ENCODE measurements around the gene CAGE1. TPM values are rescaled to one million over a fixed set of nuclear protein-coding genes. Genes with fewer than 3 reads are reported as not detected.

CAGE1 gene
- polyA plus RNA-seq, 3 donors from 2014 or later, result 0.21 TPM; not detected in 2

DNA sequence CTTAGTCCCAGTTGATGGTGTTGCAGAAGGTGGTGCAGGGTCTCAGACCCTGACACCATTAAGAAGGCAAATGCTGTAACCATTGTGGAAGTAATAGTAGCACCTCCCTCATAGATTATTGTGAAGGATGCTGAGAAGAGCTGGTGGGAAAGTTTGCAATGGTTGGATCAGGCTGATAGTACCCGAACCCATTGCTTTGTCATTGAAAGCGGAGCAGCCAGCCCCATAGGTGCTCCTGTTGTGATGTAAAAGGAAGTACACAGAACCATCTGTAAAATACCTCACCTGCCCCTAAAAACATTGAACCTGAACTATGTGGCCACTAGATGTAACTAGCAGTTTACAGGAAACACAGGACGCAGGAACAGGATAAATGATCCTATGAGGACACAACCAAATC, 31.5 kb upstream of the CAGE1 start:
- H3K9me3 Mint-ChIP-seq, result no peaks in the 10 kb centered on the region

GRCh38 chr6:7419065-7419464, 29.5 kb upstream of the CAGE1 start:
- DNase-seq, result no peak
- peak overlapping the region in 2 of 6 donors; percentile 40 to 52 for H3K27ac Mint-ChIP-seq
- no peak overlapping the region for H3K4me3 Mint-ChIP-seq
- no peaks in the 10 kb centered on the region for H3K4me1 Mint-ChIP-seq
- H3K9me3 Mint-ChIP-seq, result no peaks in the 10 kb centered on the region
- no peaks in the 10 kb centered on the region for H3K27me3 Mint-ChIP-seq (ENCODE audit: low read depth in 3 of 3)
- peaks cover 18 to 37% (median 20%) of the 10 kb centered on the region in 3 donors for H3K36me3 Mint-ChIP-seq

More for the DNA sequence above, 31.5 kb upstream of the CAGE1 start:
- no peak overlapping the region for H3K27ac Mint-ChIP-seq
- peaks cover 9 to 20% (median 14%) of the 10 kb centered on the region in 3 donors for H3K36me3 Mint-ChIP-seq
- DNase-seq, result no peak
- no peaks in the 10 kb centered on the region for H3K27me3 Mint-ChIP-seq (ENCODE audit: low read depth in 3 of 3)
- no peak overlapping the region for H3K4me3 Mint-ChIP-seq
- H3K4me1 Mint-ChIP-seq, result no peaks in the 10 kb centered on the region

GRCh38 chr6:7418238-7418905, 28.8 kb upstream of the CAGE1 start:
- H3K27me3 Mint-ChIP-seq (ENCODE audit: low read depth in 3 of 3), result no peaks in the 10 kb centered on the region
- H3K9me3 Mint-ChIP-seq, result no peaks in the 10 kb centered on the region
- no peak for DNase-seq
- no peak overlapping the region for H3K4me3 Mint-ChIP-seq
- peak overlapping the region in 2 of 6 donors; percentile 4 to 18 for H3K27ac Mint-ChIP-seq
- H3K36me3 Mint-ChIP-seq, result peaks cover 20 to 41% (median 23%) of the 10 kb centered on the region in 3 donors
- no peaks in the 10 kb centered on the region for H3K4me1 Mint-ChIP-seq

DNA sequence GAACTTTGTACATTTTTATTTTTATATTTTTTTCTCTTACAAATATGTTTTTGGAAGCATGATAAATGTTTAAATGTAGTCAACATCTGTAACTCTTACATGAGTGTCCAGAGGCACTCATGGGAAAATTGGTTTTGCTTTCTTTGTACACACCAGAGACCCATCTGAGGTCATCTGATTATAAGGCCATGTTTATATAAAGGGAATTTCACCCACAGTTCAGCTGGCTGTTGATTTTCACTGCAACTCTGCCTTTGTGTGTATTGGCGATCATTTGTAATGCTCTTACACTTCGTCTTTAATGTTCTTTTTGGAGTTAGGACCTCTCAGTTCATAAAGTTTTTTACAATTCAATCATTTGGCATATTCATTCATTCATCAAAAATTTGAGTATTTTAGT, 28.1 kb upstream of the CAGE1 start:
- Mint-ChIP-seq H3K36me3 (peaks cover 19 to 46% (median 27%) of the 10 kb centered on the region in 3 donors), H3K4me1 (no peaks in the 10 kb centered on the region), H3K9me3 (no peaks in the 10 kb centered on the region), H3K27ac (no peak overlapping the region), H3K27me3 (ENCODE audit: low read depth in 3 of 3) (no peaks in the 10 kb centered on the region), H3K4me3 (no peak overlapping the region)
- DNase-seq, result no peak

- Mint-ChIP-seq H3K36me3 (peaks cover 31 to 63% (median 41%) of the 10 kb centered on the region in 3 donors), H3K27ac (peak overlapping the region in 2 of 6 donors; percentile 15 to 30), H3K4me1 (no peaks in the 10 kb centered on the region), H3K4me3 (no peak overlapping the region), H3K9me3 (no peaks in the 10 kb centered on the region), H3K27me3 (ENCODE audit: low read depth in 3 of 3) (no peaks in the 10 kb centered on the region)
- no peak for DNase-seq
These were observed 25.3 kb upstream of the CAGE1 start for GRCh38 chr6:7414811-7415210.

DNA sequence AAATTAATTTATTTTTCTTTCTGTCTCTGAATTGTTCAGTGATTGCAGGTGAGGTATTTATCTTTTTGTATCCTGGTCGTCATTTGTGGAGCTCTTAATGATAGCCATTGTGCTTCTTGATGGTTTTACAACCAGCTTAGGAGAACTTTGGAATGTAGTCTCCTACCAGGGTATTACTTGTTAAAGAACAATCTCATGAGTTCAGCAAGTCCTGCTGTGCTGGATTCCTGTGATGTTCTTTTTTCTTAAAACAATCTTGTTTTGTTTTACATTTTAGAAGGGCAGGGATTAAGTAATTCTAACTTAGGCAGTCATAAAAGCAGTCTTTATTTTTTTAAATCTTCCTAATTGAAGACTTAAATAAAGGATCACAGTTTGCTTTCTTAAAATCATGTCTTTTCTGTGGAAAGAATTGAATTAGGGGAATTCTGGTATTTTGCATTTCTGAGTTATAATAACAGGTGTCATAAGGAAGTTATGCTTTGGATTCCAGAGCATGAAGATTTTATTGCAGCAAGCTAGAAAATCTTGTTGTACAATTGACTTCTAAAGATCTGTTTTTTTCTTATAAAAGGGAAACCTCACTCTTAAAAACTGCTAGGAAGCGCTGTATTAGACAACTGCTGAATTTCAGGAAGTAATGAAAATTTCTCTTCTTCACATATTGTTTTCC, 23.7 kb upstream of the CAGE1 start:
- DNase-seq, result no peak
- no peak overlapping the region for H3K4me3 Mint-ChIP-seq
- H3K9me3 Mint-ChIP-seq, result no peaks in the 10 kb centered on the region
- no peak overlapping the region for H3K27ac Mint-ChIP-seq
- no peaks in the 10 kb centered on the region for H3K27me3 Mint-ChIP-seq (ENCODE audit: low read depth in 3 of 3)
- peaks cover 28 to 65% (median 40%) of the 10 kb centered on the region in 3 donors for H3K36me3 Mint-ChIP-seq
- no peaks in the 10 kb centered on the region for H3K4me1 Mint-ChIP-seq

- peak overlapping the region in 1 of 6 donors; percentile 48 for H3K27ac Mint-ChIP-seq
- peaks cover 25 to 65% (median 40%) of the 10 kb centered on the region in 3 donors for H3K36me3 Mint-ChIP-seq
These were observed 21.8 kb upstream of the CAGE1 start for GRCh38 chr6:7411328-7411727.

GRCh38 chr6:7410851-7411250, 21.3 kb upstream of the CAGE1 start:
- Mint-ChIP-seq H3K27ac (no peak overlapping the region), H3K36me3 (peaks cover 26 to 68% (median 40%) of the 10 kb centered on the region in 3 donors), H3K9me3 (no peaks in the 10 kb centered on the region), H3K4me3 (no peak overlapping the region), H3K27me3 (ENCODE audit: low read depth in 3 of 3) (no peaks in the 10 kb centered on the region), H3K4me1 (no peaks in the 10 kb centered on the region)
- no peak for DNase-seq

More at GRCh38 chr6:7411328-7411727, 21.8 kb upstream of the CAGE1 start:
- H3K9me3 Mint-ChIP-seq, result no peaks in the 10 kb centered on the region
- H3K4me1 Mint-ChIP-seq, result no peaks in the 10 kb centered on the region
- H3K4me3 Mint-ChIP-seq, result no peak overlapping the region
- H3K27me3 Mint-ChIP-seq (ENCODE audit: low read depth in 3 of 3), result no peaks in the 10 kb centered on the region
- no peak for DNase-seq

GRCh38 chr6:7409740-7410139, 20.2 kb upstream of the CAGE1 start:
- Mint-ChIP-seq H3K27ac (peak overlapping the region in 1 of 6 donors; percentile 14), H3K36me3 (peaks cover 37 to 67% (median 44%) of the 10 kb centered on the region in 3 donors), H3K4me1 (no peaks in the 10 kb centered on the region), H3K27me3 (ENCODE audit: low read depth in 3 of 3) (no peaks in the 10 kb centered on the region), H3K9me3 (no peaks in the 10 kb centered on the region), H3K4me3 (no peak overlapping the region)
- DNase-seq, result no peak

DNA sequence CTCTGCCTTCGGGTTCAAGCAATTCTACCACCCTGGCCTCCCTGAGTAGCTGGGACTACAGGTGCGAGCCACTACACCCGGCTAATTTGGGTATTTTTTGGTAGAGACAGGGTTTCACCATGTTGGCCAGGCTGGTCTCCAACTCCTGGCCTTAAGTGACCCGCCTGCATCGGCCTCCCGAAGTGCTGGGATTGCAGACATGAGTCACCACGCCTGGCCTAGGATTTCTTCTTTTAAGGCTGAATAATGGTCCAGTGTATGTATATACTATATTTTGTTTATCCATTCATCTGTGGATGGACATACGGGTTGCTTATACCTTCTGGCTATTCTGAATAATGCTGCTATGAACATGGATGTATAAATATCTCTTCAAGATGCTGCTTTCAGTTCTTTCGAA, 17.2 kb upstream of the CAGE1 start:
- no peak overlapping the region for H3K27ac Mint-ChIP-seq
- H3K36me3 Mint-ChIP-seq, result peaks cover 37 to 73% (median 48%) of the 10 kb centered on the region in 3 donors
- no peaks in the 10 kb centered on the region for H3K9me3 Mint-ChIP-seq
- no peak overlapping the region for H3K4me3 Mint-ChIP-seq
- no peaks in the 10 kb centered on the region for H3K4me1 Mint-ChIP-seq
- no peak for DNase-seq
- H3K27me3 Mint-ChIP-seq (ENCODE audit: low read depth in 3 of 3), result no peaks in the 10 kb centered on the region

DNA sequence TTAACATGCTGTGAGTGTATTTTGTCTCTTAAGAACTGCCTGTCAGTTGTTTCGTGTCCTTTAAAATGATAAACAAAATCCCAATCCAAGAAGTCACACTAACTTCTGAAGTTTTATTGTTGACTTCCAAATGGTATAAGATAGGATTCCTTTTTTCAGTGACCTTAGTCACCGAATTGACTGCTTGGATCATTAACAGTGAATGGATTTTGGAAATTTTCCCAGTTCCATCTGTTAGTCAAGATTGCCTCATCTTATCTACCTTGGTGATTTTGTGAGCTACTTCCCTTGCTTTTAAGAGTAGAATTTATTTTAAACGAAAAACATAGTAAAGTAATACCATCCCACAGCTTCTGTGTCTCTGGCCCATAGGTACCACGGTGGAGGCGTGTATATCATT, 15.0 kb upstream of the CAGE1 start:
- Mint-ChIP-seq H3K4me3 (no peak overlapping the region), H3K4me1 (no peaks in the 10 kb centered on the region), H3K27me3 (ENCODE audit: low read depth in 3 of 3) (no peaks in the 10 kb centered on the region), H3K27ac (peak overlapping the region in 1 of 6 donors; percentile 48), H3K9me3 (no peaks in the 10 kb centered on the region), H3K36me3 (peaks cover 32 to 66% (median 32%) of the 10 kb centered on the region in 3 donors)
- DNase-seq, result no peak

DNA sequence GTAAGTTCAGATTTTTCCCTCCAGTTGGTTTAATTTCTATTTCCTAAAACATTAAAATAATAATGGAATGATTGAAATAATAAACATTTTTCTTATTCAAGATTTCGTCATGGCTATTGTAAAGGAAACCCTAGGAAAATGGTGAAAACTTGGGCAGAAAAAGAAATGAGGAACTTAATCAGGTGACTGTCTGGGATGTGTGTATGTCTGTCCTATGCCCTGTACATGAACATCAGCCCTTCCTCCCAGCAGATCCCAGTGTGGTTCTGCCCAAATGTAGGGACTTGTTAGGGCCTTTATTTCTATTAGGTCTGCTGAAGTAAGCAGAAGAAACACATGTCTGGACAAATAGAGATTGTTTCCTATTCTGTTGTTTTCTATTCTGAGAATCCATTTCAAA, 13.2 kb upstream of the CAGE1 start:
- Mint-ChIP-seq H3K36me3 (peaks cover 32 to 72% (median 32%) of the 10 kb centered on the region in 3 donors), H3K27ac (no peak overlapping the region), H3K27me3 (ENCODE audit: low read depth in 3 of 3) (no peaks in the 10 kb centered on the region), H3K9me3 (no peaks in the 10 kb centered on the region), H3K4me3 (no peak overlapping the region), H3K4me1 (no peaks in the 10 kb centered on the region)
- DNase-seq, result no peak

GRCh38 chr6:7401075-7401474, 11.5 kb upstream of the CAGE1 start:
- Mint-ChIP-seq H3K9me3 (no peaks in the 10 kb centered on the region), H3K27ac (peak overlapping the region in 1 of 6 donors; percentile 42), H3K36me3 (peaks cover 27 to 70% (median 39%) of the 10 kb centered on the region in 3 donors), H3K4me1 (no peaks in the 10 kb centered on the region), H3K27me3 (ENCODE audit: low read depth in 3 of 3) (no peaks in the 10 kb centered on the region), H3K4me3 (no peak overlapping the region)
- DNase-seq, result no peak

DNA sequence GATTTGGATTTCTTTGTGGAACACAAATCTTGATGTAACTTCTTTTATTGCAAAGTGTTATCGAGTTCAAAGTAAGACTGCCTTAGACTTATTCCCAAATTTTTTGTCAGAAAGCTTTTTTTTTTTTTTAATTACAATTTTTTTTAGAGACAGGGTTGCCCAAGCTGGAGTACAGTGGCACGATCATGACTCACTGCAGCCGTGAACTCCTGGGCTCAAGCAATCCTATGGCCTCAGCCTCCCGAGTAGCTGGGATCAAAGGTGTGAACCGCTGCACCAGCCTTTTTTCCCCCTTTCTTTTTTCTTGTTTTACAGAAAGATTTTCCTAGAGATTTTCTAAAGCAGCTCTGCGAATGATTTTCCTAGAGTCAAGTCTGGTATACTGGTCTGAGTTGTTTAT, 2.9 kb upstream of the CAGE1 start:
- H3K9me3 Mint-ChIP-seq, result peaks cover 0 to 2% (median 0%) of the 10 kb centered on the region in 6 donors
- H3K27me3 Mint-ChIP-seq (ENCODE audit: low read depth in 3 of 3), result peaks cover 7 to 16% (median 10%) of the 10 kb centered on the region in 3 donors
- DNase-seq, result no peak
- H3K27ac Mint-ChIP-seq, result peak overlapping the region in 3 of 6 donors; percentile 36 to 93 (median 69)
- peaks cover 37 to 46% of the 10 kb centered on the region in 2 donors for H3K4me1 Mint-ChIP-seq
- peak overlapping the region in 2 of 5 donors; percentile 39 to 56 for H3K4me3 Mint-ChIP-seq
- H3K36me3 Mint-ChIP-seq, result peaks cover 0 to 18% (median 17%) of the 10 kb centered on the region in 3 donors
